Smooth muscle cell of the brain vasculature (primary cell): ENCODE data around the gene CGNL1.

Source experiments
- DNase-seq: peaks from one replicate; pipeline ENCODE4 v3.0.0-alpha.2; 2012; ENCODE audit warnings: low read depth, low spot score

The CGNL1 gene

GRCh38 chr15:57384816-57385215 lies 8.5 kb downstream of the CGNL1 start:
- no peak for DNase-seq

GRCh38 chr15:57385923-57386390 lies 9.7 kb downstream of the CGNL1 start:
- DNase-seq = no peak

GRCh38 chr15:57386976-57387375 lies 10.7 kb downstream of the CGNL1 start:
- DNase-seq = no peak

GRCh38 chr15:57387564-57388076 lies 11.3 kb downstream of the CGNL1 start:
- DNase-seq = no peak

- DNase-seq = no peak
Observed at GRCh38 chr15:57388464-57388863, 12.2 kb downstream of the CGNL1 start.

GRCh38 chr15:57389991-57390390 lies 13.7 kb downstream of the CGNL1 start:
- no peak for DNase-seq

GRCh38 chr15:57390583-57390982 lies 14.3 kb downstream of the CGNL1 start:
- DNase-seq = no peak

GRCh38 chr15:57391537-57391936 lies 15.2 kb downstream of the CGNL1 start:
- no peak for DNase-seq

- no peak for DNase-seq
Observed at GRCh38 chr15:57393061-57393460, 16.8 kb downstream of the CGNL1 start.

- no peak for DNase-seq
Observed at GRCh38 chr15:57395292-57395691, 19.0 kb downstream of the CGNL1 start.

- no peak for DNase-seq
Observed at GRCh38 chr15:57398336-57398735, 22.0 kb downstream of the CGNL1 start.

GRCh38 chr15:57401546-57401945 lies 25.2 kb downstream of the CGNL1 start:
- no peak for DNase-seq

GRCh38 chr15:57403017-57403416 lies 26.7 kb downstream of the CGNL1 start:
- no peak for DNase-seq

- no peak for DNase-seq
Observed at GRCh38 chr15:57403566-57404325, 27.4 kb downstream of the CGNL1 start.

GRCh38 chr15:57405133-57405532 lies 28.8 kb downstream of the CGNL1 start:
- DNase-seq = no peak

- no peak for DNase-seq
Observed at GRCh38 chr15:57406062-57406772, 29.9 kb downstream of the CGNL1 start.

GRCh38 chr15:57410373-57410772 lies 34.1 kb downstream of the CGNL1 start:
- no peak for DNase-seq

GRCh38 chr15:57411945-57412768 lies 35.9 kb downstream of the CGNL1 start:
- no peak for DNase-seq

- DNase-seq = no peak
Observed at GRCh38 chr15:57415602-57416001, 39.3 kb downstream of the CGNL1 start.

- DNase-seq = no peak
Observed at GRCh38 chr15:57418635-57419034, 42.3 kb downstream of the CGNL1 start.

- DNase-seq = no peak
Observed at GRCh38 chr15:57419335-57419734, 43.0 kb downstream of the CGNL1 start.

GRCh38 chr15:57421110-57421509 lies 44.8 kb downstream of the CGNL1 start:
- no peak for DNase-seq
